Measurements from ENCODE around the gene PLD6.

The PLD6 gene

DNA sequence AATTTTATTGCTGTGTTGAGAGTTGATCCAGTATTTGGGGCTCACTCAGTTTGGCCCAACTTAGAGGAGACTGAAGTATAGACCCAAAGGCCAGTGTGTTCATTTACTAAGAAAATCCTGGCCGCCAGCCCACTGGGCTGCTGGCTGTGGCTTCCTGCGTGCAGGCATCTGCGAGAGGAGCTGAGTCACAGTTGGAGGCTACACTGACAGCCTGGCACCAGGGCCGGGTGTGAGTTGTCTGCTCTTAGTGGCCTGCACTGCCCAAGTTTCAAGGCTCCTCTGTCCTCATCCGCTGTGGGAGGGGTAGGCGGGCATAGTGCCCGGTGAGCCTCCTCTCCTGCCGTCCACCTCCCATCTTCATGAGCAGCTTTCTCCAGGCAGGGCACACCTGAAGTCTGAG is 54.2 kb downstream of the PLD6 start:
- DNase-seq, result no peak

- no peak for DNase-seq
Observed at GRCh38 chr17:17151541-17151940, 54.6 kb downstream of the PLD6 start.

- no peak for DNase-seq
Observed at GRCh38 chr17:17151055-17151454, 55.1 kb downstream of the PLD6 start.

Measured in NCI-H1436 treated with DMSO at 0.1 percent for 48 hours (cell line).